Hypothalamus (tissue), 51 donors: ENCODE data around the gene ITCH.
"Not testable (repeated sequence)": the region's sequence is repeated elsewhere in the genome, so short reads cannot be mapped to it uniquely, and the experiment has no call there.

Experiments
- DNase-seq, 51 donors: peaks; one replicate each; lab custom pipeline; 2025; lab: John Stamatoyannopoulos, UW

The ITCH gene

DNA sequence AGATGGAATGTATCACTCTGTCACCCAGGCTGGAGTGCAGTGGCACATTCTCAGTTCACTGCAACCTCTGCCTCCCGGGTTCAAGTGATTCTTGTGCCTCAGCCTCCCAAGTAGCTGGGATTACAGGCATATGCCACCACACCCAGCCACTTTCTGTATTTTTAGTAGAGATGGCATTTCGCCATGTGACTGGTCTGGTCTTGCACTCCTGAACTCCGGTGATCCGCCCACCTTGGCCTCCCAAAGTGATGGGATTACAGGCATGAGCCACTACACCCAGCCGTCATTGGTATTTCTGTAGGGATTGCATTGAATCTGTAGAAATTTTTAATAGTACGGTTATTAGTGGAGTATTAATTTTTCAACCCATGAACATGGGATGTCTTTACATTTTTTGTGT lies 134.5 kb downstream of the ITCH start:
- not testable (repeated sequence) for DNase-seq

DNA sequence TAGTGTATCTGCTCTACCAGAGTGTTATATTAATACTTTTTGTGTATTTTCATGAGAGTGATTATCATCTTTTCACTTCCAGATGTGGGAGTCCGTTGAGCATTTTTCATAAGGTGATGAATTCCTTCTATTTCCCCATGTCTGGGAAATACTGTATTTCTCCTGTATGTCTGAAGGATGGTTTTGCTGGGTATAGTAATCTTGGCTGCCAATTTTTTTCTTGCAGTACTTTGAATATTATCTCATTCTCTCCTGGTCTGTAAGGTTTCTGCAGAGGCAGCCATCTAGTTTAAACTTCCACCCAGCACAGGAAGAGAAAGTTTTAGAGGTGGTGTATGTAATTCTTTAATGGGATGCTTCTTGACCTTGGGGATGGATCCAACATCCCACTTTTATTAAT lies 137.8 kb downstream of the ITCH start:
- no peak for DNase-seq

DNA sequence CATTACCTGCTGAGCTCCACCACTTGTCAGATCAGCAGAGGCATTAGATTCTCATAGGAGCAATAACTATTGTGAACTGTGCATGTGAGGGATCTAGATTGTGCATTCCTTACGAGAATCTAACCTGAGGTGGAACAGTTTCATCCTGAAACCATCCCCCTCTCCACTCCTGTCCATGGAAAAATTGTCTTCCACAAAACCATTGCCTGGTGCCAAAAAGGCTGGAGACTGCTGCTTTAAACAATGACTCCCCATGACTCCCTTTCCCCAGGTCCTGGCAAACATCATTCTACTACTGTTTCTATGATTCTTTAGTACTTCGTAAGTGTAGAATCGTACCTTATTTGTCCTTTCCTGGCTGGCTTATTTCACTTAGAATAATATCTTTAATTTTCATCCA lies 143.4 kb downstream of the ITCH start:
- DNase-seq = no peak

DNA sequence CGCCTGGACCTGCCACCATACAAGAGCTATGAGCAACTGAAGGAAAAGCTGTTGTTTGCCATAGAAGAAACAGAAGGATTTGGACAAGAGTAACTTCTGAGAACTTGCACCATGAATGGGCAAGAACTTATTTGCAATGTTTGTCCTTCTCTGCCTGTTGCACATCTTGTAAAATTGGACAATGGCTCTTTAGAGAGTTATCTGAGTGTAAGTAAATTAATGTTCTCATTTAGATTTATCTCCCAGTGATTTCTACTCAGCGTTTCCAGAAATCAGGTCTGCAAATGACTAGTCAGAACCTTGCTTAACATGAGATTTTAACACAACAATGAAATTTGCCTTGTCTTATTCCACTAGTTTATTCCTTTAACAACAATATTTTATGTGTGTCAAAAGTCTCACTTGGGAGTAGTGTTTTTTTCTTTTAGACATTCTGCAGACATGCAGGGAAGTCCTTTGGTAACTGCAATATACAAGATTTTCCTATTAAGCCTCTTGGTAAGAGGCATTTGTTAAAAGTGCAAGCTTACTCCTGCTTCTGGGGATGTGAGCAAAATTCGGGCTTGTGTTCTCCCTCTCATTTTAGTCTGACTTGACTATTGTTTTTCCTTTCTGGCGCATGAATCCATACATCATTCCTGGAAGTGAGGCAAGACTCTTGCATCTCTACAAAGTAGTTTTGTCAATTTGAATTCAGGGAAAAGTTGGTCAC lies 144.8 kb downstream of the ITCH start:
- no peak for DNase-seq

DNA sequence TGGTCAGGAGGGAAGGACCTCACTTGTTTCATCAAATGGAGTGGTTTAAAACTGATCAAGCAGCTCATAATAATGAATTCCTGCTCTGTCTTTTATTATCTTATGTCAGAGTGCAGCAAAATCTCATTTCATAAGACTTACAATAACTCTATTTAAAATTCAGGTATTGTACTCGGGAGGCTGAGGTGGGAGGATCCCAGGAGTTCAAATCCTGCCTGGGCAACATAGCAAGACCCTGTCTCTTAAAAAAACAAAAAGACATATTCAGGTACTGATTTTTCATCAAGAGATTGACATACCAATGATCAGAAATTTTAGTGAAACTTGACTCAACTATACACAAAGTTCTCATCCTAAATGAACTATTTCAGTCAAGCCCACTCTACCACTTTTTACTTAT lies 147.5 kb downstream of the ITCH start:
- DNase-seq = no peak

DNA sequence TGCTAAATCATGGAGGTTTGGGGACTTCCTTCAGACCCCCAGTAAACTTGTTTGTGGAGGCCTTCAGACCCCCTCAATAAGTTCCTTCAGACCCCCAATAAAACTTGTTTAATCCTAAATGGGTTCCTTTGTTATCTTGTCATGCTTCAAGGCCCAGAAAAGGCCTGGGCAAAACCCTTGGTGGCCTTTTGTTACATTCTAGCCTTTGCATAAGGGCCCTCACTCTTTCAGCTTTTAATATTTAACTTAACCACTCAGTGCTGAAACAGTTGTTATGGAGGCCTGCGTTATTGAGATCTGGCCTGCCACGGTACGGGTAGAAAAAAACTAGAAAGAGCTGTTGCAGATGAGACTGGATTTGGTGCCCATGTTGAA lies 148.8 kb downstream of the ITCH start:
- DNase-seq = no peak

DNA sequence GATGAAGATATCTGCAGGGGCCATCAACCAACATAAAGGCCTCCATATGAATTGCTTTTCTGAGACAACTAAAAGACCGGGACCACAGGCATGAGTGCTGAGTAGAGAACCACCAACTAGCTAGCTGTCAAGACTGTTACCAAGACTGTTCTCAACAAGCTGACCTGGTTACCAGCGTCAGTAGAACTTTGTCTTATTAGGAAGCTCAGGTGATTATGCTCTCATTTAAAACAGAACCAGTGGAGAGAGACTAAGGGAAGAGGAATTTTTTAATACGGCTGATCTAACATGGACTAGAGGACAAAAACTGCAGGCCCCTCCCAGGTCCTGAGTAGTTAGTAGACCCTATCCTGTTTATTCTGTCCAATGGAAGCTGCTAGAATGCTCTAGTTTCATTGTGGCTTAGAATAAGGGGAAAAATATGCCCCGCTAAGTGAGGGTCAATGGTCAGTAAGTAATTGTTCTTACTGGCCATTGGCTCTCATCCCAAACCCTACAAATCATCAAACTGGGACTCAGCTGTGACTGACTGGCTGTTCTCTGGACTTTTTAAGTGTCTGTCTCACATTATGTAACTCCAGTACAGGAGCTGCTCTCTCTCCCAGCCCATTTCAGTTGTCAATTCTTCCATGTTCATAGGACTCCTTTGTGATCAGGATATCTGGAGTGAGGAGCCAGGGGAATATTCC lies 149.3 kb downstream of the ITCH start:
- DNase-seq = peak in 4 of 51 donors; percentile 5 to 37 (median 24)

DNA sequence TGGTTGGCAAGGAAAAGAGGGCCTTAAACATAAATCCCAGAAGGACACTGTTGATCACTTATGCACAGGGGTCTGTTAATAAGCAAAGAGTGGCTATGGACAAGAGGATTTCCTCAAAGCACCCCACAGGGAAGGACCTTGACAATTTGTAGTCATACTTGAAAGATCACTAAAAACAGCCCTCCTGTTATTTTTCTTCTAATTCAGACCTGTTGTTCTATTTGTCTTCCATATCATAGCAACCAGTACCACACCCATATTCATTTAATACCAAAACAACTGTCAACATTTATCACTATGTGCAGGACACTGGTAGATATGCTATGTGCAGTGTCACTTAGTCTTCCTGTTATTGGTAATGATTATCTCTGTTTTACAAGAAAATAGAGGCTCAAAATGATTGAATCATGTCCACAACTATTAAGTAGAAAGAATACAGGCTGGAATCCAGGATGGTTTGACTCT lies 149.9 kb downstream of the ITCH start:
- no peak for DNase-seq

DNA sequence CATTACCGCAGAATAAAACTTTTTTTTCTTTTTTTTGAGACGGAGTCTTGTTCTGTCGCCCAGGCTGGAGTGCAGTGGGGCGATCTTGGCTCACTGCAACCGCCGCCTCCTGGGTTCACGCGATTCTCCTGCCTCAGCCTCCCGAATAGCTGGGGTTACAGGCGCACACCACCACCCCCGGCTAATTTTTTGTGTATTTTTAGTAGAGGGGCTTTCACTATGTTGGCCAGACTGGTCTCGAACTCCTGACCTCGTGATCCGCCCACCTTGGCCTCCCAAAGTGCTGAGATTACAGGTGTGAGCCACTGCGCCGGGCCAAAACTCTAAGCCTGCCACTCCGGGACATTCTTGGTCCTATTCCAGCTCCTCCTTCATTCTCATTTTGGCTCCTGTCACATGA lies 151.0 kb downstream of the ITCH start:
- not testable (repeated sequence) for DNase-seq

DNA sequence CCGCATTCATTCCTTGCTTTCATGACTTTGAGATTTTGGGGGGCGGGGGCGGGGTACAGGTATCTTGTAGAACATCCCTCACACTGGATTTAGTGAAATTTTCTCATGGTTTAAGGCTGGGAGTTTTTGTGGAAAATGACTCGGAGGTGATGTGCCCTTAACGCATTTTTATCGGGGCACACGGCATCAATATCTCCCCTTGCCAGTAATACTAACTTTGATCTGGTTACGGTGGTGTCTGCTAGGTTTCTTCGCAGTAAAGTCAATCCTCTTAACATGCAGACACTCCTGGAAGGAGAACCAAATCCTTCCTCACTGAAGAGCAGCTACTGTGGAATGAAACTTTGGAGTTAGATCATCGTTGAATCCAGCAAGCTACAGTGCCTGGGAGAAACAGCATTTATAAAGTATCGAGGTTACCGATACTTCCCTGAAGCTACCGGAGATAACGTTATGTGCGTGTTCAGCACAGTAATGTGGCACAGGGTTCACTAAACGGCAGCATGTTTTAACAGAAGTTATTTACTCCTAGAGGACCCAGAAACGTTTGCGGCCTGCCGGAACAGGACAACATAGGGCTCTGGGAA lies 151.9 kb downstream of the ITCH start:
- DNase-seq = no peak

DNA sequence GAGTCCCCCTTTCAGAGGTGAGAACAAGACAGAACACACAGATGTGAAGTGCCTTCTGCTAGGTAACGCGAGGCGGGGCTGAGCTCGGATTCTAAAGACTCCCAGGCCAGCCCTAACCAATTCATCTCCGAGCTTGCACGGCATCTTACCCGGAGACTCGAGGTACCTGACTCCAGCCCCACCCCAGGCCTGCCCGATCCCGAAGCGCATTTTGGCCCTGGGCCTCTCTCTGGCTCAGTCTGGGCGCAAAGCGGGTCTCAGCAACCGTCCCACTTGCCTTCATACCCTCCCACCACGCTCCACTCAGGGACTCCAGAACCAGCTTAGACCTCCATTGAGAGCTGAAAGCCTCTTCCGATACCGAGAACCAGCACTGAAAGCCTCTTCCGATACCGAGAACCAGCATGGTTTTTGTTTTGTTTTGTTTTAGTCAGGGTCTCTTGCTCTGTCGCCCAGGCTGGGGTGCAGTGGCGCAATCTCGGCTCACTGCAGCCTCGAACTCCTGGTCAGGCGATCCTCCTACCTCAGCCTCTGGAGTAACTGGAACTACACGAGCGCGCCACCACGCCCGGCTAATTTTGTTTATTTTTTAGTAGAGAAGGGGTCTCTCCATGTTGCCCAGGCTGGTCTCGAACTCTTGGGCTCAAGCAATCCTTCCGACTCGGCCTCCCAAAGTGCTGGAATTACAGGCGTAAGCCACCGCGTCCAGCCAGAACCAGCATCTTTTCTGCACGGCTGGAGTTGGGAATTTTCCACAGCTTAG lies 152.6 kb downstream of the ITCH start:
- peak in 25 of 51 donors; percentile 12 to 69 (median 44) for DNase-seq

DNA sequence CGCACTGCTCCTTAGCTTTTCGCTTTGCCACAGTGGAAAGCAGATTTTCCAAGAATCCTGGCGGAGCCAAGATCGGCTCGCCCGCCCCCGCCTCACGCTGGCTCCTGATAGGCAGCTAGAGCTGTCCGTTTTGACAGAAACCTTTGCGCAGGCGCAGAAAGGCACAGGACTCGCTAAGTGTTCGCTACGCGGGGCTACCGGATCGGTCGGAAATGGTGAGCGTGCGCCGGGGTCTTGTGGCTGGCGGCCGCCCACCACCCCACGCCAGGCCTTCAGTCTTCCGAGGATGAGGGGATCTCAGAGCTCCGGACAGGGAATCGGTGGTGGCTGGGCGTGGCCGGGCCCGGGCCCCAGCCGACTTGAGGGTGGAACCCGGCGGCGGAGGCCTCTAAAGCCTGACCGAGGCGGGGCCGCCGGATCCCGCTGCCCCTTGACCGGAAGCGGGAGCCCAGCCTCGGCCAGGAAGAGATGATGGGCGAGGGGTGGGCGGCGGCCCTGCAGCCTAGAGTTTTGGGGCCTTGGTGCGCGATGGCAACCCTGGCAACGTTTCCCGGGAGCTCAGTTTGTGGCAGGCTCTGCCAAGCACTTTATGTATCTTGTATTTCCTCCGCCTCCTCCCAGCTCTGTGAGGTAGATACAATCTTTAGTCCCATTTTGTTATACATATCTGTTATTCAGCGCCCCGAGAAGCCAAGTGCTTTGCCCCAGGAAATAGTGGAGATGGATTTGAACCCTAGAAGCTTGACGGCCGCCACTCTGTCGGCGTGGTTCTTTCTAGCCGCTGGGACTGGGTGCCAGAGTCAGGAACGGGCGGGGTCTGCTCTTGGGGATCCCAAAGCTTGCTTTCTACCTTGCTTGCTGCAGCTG lies 153.4 kb downstream of the ITCH start, which contains the start of gene DYNLRB1:
DYNLRB1 (plus strand) TSS at position 176 of the 867 bp plus-strand sequence; CDS start at position 213, 37 bp downstream.
- DNase-seq = peak; percentile 77 to 97 (median 93)

DNA sequence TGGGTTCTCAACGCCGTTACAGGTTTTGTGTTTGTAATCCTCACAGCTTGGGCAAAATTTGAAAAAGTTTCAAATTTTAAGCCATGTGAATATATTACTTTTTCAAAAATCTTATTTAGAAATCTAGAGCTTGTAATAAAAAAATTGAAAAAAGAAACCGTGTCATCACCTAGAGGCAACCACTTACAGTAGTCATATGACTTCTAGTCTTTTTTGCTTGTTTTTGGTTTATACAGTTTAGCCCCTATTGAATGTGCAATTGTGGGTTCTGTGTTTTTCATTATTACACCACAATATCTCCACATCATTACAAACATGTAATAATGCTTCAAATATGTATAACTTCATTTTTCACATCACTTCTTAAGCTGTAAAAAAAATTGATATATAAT lies 154.0 kb downstream of the ITCH start:
- no peak for DNase-seq

DNA sequence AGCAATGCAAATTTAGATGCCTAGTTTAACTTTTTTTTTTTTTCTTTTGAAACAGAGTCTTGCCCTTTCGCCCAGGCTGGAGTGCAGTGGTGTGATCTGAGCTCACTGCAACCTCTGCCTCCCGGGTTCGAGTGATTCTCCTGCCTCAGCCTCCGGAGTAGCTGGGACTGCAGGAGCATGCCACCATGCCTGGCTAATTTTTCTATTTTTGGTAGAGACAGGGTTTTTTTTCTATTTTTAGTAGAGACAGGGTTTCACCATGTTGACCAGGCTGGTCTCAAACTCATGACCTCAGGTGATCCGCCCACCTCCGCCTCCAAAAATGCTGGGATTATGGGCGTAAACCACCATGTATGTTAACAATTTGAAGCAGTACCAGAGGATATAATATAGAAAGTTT lies 155.8 kb downstream of the ITCH start:
- DNase-seq = not testable (repeated sequence)

DNA sequence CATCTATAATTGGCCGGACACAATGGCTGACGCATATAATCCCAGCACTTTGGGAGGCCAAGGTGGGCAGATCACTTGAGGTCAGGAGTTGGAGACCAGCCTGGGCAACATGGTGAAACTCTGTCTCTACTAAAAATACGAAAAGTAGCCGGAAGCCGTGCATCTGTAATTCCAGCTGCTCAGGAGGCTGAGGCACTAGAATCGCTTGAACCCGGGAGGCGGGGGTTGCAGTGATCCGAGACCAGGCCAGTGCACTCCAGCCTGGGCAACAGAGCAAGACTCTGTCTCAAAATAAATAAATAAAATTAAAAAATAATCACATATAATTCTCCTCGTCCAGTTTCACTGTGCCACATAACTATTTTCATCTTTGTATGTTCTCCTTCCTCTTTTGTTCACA lies 156.8 kb downstream of the ITCH start:
- not testable (repeated sequence) for DNase-seq

DNA sequence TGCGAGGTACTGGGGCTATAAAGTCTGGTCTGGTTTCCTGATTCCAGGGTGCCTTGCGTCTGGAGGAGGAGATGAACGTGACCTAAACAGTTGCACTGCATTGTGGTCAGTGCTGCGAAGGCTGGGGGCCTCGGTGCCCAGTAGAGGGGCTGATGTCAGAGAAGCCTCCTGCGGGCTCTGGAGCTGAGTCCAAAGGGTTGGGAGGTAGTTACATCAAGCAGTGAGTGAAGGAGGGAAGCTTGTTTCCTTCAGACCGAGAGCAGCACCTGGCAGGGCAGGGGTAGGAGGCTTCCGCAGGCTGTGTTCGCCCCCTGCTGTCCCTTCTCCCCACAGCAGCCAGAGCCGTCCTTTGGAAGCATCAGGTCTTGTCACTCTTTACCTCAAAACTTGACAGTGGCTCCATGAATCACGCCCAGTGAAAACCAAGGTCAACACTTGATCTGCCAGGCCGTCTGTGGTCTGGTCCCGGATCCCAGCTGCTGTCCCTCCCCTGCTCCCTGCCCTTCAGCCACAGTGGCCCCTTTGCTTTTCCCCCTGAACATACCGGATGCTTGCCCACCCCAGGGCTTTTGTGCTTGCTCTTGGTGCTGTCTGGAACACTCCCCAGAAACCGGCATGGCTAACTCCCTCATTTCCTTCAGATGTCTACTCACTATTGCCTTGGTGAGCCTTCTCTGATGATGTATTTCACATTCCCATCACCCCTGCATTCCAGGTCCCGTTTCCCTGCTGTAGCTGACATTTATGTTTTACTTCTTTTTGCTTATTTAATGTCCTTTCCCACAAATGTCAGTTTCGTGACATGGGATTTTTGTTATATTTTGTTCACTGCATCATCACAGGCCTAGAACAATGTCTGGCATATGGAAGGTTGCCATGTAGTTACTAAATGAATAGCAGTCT lies 160.1 kb downstream of the ITCH start:
- DNase-seq = peak in 21 of 51 donors; percentile 11 to 64 (median 37)

DNA sequence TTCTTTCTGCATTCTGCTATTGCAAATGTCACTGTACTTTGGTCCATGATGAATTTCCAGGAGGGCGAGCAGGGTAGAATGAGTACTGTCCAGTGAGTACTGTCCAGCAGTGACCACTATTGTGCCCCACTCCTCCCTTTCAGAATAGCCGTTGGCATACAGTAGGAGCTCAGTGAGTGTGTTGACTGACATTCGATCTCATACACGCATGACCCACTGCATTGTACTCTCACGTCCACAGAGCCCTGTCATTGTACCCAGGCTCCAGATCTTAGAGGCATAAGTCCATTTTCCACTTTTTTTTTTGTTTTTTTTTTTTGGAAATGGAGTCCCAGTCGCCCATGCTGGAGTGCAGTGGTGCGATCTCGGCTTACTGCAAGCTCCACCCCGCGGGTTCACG lies 161.4 kb downstream of the ITCH start:
- DNase-seq = no peak

DNA sequence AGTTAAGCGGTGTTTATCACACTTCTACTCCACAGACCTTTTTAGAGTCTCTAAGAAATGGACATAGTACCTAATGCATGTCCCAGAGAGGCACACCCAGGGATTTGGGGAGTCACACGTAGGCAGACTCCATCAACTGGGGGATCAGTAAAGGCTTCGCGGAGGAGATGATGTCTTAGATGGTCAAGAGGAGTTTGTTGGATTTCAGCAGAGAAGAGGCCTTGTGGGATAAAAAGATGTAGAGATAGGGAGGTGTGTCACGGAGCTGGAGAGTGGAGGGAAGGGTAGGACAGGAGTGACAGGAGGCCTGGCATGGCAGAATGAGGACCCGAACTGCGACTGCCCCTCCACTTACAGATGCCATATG lies 162.3 kb downstream of the ITCH start:
- peak in 3 of 51 donors; percentile 58 to 83 (median 73) for DNase-seq
